Activated naive CD4-positive, alpha-beta T cell treated with anti-CD3 and anti-CD28 coated beads for 36 hours (primary cell): ENCODE data around the gene FGD6. TPM values are rescaled to one million over a fixed set of nuclear protein-coding genes. Genes with fewer than 3 reads are reported as not detected.
"Not testable (repeated sequence)": the region's sequence is repeated elsewhere in the genome, so short reads cannot be mapped to it uniquely, and the experiment has no call there.

ENCODE experiments used
- CTCF ChIA-PET: fragments of 350-600 bp; sonication (Branson Sonifier 250); formaldehyde crosslinking; loops from one replicate; lab custom pipeline; 2021; ENCODE audit warnings: antibody characterized with exemption; lab: Charles Lee
- DNase-seq: peaks from one replicate; pipeline ENCODE4 v3.0.0-alpha.2; 2020
- H3K27ac Mint-ChIP-seq: one replicate; pipeline ENCODE4 v1.8.0; 2021; ENCODE audit warnings: mild to moderate bottlenecking, mixed read lengths
- H3K27me3 Mint-ChIP-seq: one replicate; pipeline ENCODE4 v1.8.0; 2021; ENCODE audit warnings: low read depth, mixed read lengths
- H3K36me3 Mint-ChIP-seq: one replicate; pipeline ENCODE4 v1.8.0; 2021; ENCODE audit warnings: low read depth, mixed read lengths
- H3K4me1 Mint-ChIP-seq: one replicate; pipeline ENCODE4 v1.8.0; 2021; ENCODE audit warnings: low read depth, mixed read lengths
- H3K4me3 Mint-ChIP-seq: one replicate; pipeline ENCODE4 v1.8.0; 2021; ENCODE audit warnings: mild to moderate bottlenecking, moderate library complexity, mixed read lengths
- H3K9me3 Mint-ChIP-seq: one replicate; pipeline ENCODE4 v1.8.0; 2021; ENCODE audit warnings: mixed read lengths
- intact Hi-C: fragments of 100-400 bp; cut with micrococcal nuclease; formaldehyde crosslinking; loops from one replicate; pipeline ENCODE4 v1.15.1; 2023
- total RNA-seq, 2 experiments: library from RNA; stranded (reverse); gene quantifications; one replicate each; pipeline ENCODE4 v1.2.3, GENCODE V29; 2021

The FGD6 gene
- total RNA-seq, 2 experiments from 2014 or later, result 2.0 TPM

- peaks cover 10% of the 10 kb centered on the region for H3K4me1 Mint-ChIP-seq
- intact Hi-C loops, result loop anchor here (5.0 kb wide), 1 partner anchor 942 kb away; no protein-coding TSS in a partner anchor
- H3K27ac Mint-ChIP-seq, result no peak overlapping the region
- no peak overlapping the region for H3K4me3 Mint-ChIP-seq
- CTCF ChIA-PET, result interaction anchor here (1.2 kb wide), 1 partner anchor 12 kb away, joined by 3 read pairs; no protein-coding TSS in a partner anchor
- DNase-seq, result no peak
- no peaks in the 10 kb centered on the region for H3K27me3 Mint-ChIP-seq
- H3K36me3 Mint-ChIP-seq, result no peaks in the 10 kb centered on the region
- no peaks in the 10 kb centered on the region for H3K9me3 Mint-ChIP-seq
Observed at GRCh38 chr12:95104919-95105452, 112.3 kb downstream of the FGD6 start.

DNA sequence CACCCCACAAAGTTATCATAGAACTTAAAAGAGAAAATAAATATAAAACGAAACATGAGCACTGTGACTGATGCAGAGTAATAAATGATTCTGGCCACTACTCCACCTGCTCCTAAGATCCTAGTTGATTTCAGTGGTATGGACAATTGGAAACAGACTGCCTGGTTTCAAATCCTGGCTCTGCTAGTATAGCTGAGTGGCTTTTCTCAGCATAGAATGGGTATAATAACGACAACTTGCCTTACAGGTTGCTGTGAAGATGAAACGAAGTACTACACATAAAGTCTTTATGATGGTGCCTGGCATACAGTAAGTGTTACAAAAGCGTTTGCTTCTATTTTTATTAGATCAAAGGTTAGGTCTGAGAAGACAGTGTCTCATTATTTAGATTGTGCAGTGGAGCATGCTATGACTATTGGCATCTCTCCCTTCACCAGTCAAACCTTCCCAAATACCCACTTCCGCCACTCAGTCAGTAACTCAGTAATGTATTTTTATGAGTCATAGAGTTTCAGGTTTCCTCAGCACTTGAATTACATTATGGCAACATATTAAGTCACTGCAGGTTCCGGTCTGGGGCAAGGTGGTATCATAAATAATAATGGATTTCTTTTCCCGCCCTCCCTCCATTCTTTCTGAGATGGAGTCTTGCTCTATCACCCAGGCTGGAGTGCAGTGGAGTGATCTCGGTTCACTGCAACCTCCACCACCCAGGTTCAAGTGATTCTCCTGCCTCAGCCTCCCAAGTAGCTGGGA, 114.2 kb downstream of the FGD6 start:
- DNase-seq, result peak; percentile 70
- no peaks in the 10 kb centered on the region for H3K36me3 Mint-ChIP-seq
- H3K9me3 Mint-ChIP-seq, result no peaks in the 10 kb centered on the region
- H3K4me3 Mint-ChIP-seq, result no peak overlapping the region
- peaks cover 10% of the 10 kb centered on the region for H3K4me1 Mint-ChIP-seq
- no peak overlapping the region for H3K27ac Mint-ChIP-seq
- no peaks in the 10 kb centered on the region for H3K27me3 Mint-ChIP-seq
- intact Hi-C loops, result loop anchor here (1.0 to 5.0 kb wide), 11 partner anchors 14 to 1092 kb away; partner anchors contain the start of genes ELK3, FGD6, METAP2 and NDUFA12
- CTCF ChIA-PET, result interaction anchor here (0.5 to 0.6 kb wide), 2 partner anchors 14 to 30 kb away, joined by 3 read pairs; partner anchors contain the start of gene NR2C1

DNA sequence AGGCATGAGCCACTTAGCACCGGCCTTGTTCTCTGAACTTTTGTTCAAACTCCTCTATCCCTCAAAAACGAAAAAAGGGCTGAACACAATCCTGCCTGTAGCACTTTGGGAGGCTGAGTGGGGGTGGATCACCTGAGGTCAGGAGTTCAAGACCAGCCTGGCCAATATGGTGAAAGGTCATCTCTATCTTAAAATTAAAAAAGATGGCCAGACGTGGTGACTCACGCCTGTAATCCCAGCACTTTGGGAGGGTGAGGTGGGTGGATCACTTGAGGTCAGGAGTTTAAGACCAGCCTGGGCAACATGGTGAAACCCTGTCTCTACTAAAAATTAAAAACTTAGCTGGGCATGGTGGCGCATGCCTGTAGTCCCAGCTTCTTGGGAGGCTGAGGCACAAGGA, 115.3 kb downstream of the FGD6 start:
- CTCF ChIA-PET, H3K27me3 Mint-ChIP-seq, H3K36me3 Mint-ChIP-seq, H3K4me1 Mint-ChIP-seq, H3K4me3 Mint-ChIP-seq, H3K9me3 Mint-ChIP-seq, DNase-seq, H3K27ac Mint-ChIP-seq: not testable (repeated sequence)
- intact Hi-C loops, result loop anchor here (2.0 to 5.0 kb wide), 3 partner anchors 457 to 1093 kb away; partner anchors contain the start of gene ELK3

DNA sequence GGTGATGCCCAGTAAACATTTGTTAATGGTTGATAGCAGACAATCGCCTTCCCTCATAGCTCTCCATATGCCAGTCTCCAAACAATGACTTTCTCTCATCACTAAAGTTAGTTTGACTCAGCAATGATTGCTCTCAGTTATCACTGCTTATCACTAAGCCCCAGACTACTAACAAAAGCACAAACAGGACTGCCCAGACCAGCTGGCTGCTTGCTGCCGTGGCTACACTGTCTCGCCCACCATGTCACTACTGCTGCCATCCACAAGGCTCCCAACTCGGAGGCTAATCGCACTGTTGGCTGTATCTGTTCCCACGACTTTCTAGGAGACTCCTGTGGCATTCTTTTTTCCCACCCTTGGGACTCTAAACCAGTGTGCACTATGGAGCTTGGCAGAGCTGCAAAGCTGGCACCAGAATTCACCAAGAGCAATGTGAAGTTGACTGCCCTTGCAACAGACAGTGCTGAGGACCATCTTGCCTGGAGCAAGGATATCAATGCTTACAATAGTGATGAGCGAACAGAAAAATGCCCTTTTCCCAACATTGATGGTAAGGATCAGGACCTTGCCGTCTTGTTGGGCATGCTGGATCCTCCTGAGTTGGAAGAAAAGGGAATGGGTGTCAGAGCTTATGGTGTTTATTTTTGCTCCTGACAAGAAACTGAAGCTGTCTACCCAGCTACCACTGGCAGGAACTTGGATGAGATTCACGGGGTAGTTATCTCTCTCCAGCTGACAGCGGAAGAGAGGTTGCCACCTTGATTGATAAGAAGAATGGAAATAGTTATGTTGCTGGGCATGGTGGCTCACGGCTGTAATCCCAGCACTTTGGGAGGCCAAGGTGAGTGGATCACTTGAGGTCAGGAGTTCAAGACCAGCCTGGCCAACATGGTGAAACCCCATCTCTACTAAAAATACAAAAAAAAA, 116.7 kb downstream of the FGD6 start:
- no peaks in the 10 kb centered on the region for H3K36me3 Mint-ChIP-seq
- no peak overlapping the region for H3K4me3 Mint-ChIP-seq
- CTCF ChIA-PET, result interaction anchor here (0.6 kb wide), 1 partner anchor 97 kb away, joined by 3 read pairs; the partner anchor contains the start of gene NDUFA12
- no peaks in the 10 kb centered on the region for H3K27me3 Mint-ChIP-seq
- no peaks in the 10 kb centered on the region for H3K9me3 Mint-ChIP-seq
- no peak overlapping the region for H3K27ac Mint-ChIP-seq
- intact Hi-C loops, result loop anchor here (5.0 kb wide), 1 partner anchor 947 kb away; no protein-coding TSS in a partner anchor
- no peak for DNase-seq
- H3K4me1 Mint-ChIP-seq, result peaks cover 10% of the 10 kb centered on the region

DNA sequence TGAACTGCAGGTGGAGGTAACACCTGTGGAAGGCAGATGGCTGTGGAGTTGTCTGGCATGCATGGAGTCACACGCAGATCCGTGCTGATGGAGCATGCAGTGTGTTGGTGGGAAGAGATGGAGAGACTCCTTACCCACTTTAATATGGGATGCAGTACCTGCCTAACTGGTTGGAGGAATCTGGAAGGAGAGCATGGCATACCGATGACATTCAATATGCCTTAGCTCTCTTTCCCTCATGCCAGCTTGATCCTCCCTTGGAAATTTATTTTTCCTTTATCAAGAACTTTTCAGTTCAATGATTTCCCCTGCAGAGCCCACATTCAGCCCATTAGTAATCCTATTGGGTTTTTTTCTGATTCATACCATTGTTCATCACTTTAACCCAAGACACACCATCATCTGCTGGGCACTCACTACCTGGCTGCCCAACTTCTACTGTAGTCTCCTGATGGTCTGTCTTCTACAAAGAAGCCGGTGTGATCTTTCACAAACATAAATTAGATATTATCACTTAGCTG, 117.9 kb downstream of the FGD6 start:
- DNase-seq, result no peak
- no peaks in the 10 kb centered on the region for H3K27me3 Mint-ChIP-seq
- intact Hi-C loops, result no loop called here
- no peaks in the 10 kb centered on the region for H3K9me3 Mint-ChIP-seq
- no peak overlapping the region for H3K4me3 Mint-ChIP-seq
- no peaks in the 10 kb centered on the region for H3K36me3 Mint-ChIP-seq
- peaks cover 10% of the 10 kb centered on the region for H3K4me1 Mint-ChIP-seq
- CTCF ChIA-PET, result no interaction called here
- H3K27ac Mint-ChIP-seq, result no peak overlapping the region

DNA sequence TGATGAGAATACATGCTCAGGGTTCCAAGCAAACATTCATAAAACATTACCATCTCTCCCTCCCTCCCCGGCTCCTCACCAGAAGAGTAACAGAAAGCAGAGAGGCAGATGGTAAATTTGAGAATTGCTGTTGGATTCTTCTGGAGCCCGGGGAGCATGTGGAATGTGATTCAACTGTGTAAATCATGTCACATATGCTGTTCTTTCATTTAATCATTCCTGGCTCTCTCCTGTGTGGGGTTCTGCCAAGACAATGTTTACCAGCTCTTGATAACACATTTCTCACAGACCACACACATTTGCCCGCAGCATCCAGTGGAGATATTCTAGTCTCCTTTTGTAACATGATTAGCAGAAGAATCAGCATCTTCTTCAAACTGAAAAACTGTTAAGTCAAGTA, 120.4 kb downstream of the FGD6 start:
- intact Hi-C loops, result no loop called here
- no peak for DNase-seq
- Mint-ChIP-seq H3K9me3 (no peaks in the 10 kb centered on the region), H3K4me3 (no peak overlapping the region), H3K27me3 (no peaks in the 10 kb centered on the region), H3K27ac (no peak overlapping the region), H3K4me1 (no peaks in the 10 kb centered on the region), H3K36me3 (no peaks in the 10 kb centered on the region)
- CTCF ChIA-PET, result interaction anchor here (0.6 to 1.1 kb wide), 3 partner anchors 10 to 746 kb away, joined by 3 read pairs; no protein-coding TSS in a partner anchor

GRCh38 chr12:95096378-95096777, 120.9 kb downstream of the FGD6 start:
- no peaks in the 10 kb centered on the region for H3K4me1 Mint-ChIP-seq

GRCh38 chr12:95095866-95096265, 121.4 kb downstream of the FGD6 start:
- H3K4me1 Mint-ChIP-seq, H3K36me3 Mint-ChIP-seq, DNase-seq, H3K27me3 Mint-ChIP-seq, H3K9me3 Mint-ChIP-seq, H3K27ac Mint-ChIP-seq, H3K4me3 Mint-ChIP-seq, intact Hi-C loops: not testable (repeated sequence)
- CTCF ChIA-PET, result interaction anchor here (0.6 to 1.1 kb wide), 2 partner anchors 9 to 255 kb away, joined by 3 read pairs; no protein-coding TSS in a partner anchor

More at GRCh38 chr12:95096378-95096777, 120.9 kb downstream of the FGD6 start:
- no peak overlapping the region for H3K27ac Mint-ChIP-seq
- no peaks in the 10 kb centered on the region for H3K27me3 Mint-ChIP-seq
- intact Hi-C loops, result no loop called here
- DNase-seq, result no peak
- CTCF ChIA-PET, result interaction anchor here (0.6 to 1.1 kb wide), 4 partner anchors 9 to 747 kb away, joined by 3 read pairs; no protein-coding TSS in a partner anchor
- H3K4me3 Mint-ChIP-seq, result no peak overlapping the region
- no peaks in the 10 kb centered on the region for H3K36me3 Mint-ChIP-seq
- H3K9me3 Mint-ChIP-seq, result no peaks in the 10 kb centered on the region

DNA sequence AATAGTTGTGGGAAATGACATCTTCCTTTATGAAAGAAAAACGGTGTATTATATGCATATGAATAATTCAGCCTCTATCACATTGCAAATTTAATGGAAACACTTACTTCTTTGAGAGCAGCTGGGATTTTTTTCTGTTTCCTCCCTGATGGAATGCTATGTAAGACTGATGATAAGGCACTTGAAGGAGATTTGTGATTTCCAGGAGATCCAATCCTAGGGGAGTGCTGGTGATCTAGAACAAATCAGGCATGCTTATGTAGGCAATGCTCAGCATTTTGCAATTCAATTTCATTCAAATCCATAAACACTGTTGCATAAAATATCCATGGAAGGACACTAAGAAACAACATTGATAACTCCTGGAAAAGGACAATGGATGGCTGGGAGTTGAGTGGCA, 127.8 kb downstream of the FGD6 start:
- Mint-ChIP-seq H3K36me3 (no peaks in the 10 kb centered on the region), H3K4me3 (no peak overlapping the region), H3K9me3 (no peaks in the 10 kb centered on the region), H3K27me3 (no peaks in the 10 kb centered on the region), H3K27ac (no peak overlapping the region), H3K4me1 (peaks cover 2% of the 10 kb centered on the region)
- CTCF ChIA-PET, result no interaction called here
- no peak for DNase-seq
- intact Hi-C loops, result no loop called here

- Mint-ChIP-seq H3K27ac (no peak overlapping the region), H3K27me3 (no peaks in the 10 kb centered on the region), H3K4me1 (peaks cover 2% of the 10 kb centered on the region), H3K36me3 (no peaks in the 10 kb centered on the region), H3K9me3 (no peaks in the 10 kb centered on the region), H3K4me3 (no peak overlapping the region)
- CTCF ChIA-PET, result no interaction called here
- DNase-seq, result no peak
- intact Hi-C loops, result no loop called here
Observed at GRCh38 chr12:95088379-95088778, 128.9 kb downstream of the FGD6 start.

- intact Hi-C loops, result loop anchor here (1.0 kb wide), 1 partner anchor 18 kb away; no protein-coding TSS in a partner anchor
- Mint-ChIP-seq H3K36me3 (no peaks in the 10 kb centered on the region), H3K4me3 (no peak overlapping the region), H3K27me3 (no peaks in the 10 kb centered on the region), H3K27ac (no peak overlapping the region), H3K4me1 (peaks cover 2% of the 10 kb centered on the region), H3K9me3 (no peaks in the 10 kb centered on the region)
- DNase-seq, result no peak
- CTCF ChIA-PET, result no interaction called here
Observed at GRCh38 chr12:95085612-95086011, 131.7 kb downstream of the FGD6 start.
